Loucy (cell line): Measurements from ENCODE around the gene IWS1.

ENCODE experiments used
- CTCF ChIP-seq: fragments of 200-600 bp; sonication (generic); conservative IDR thresholded peaks from 2 replicates; pipeline ENCODE4 v1.5.1; 2014; ENCODE audit warnings: mild to moderate bottlenecking, antibody characterized with exemption, low read length
- EZH2phosphoT487 ChIP-seq: fragments of 200-600 bp; IDR thresholded peaks from 2 replicates; pipeline ENCODE4 v1.6.1; 2018; ENCODE audit warnings: antibody characterized with exemption, mild to moderate bottlenecking, moderate library complexity, borderline replicate concordance

GRCh38 chr2:127525691-127526131 is 578 bp downstream of the IWS1 start:
- no peak for TF ChIP-seq CTCF
- no peak for TF ChIP-seq EZH2phosphoT487
